ENCODE results near the gene PEAK1.

The PEAK1 gene

DNA sequence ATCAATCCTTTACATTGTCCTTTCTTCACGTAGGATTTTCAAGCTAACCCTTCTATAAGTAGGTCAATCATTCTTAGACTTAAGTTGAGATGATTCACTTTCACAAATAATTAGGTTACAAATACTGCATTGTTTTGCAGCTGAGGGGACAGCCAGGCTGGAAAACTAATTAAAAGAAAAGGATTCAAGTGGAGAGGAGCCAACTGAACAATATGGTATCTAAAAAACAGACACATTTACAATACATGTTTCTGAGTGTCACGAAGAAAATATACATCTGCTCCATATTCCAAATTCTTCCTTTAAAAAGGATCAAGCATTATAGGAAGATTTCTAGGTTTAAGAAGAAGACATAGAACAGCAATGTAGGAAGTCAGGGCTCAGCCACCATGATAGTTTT, 70.2 kb downstream of the PEAK1 start:
- peak; percentile 14 for DNase-seq (ENCODE audit: low read depth)
- TF ChIP-seq, protein P1, sequence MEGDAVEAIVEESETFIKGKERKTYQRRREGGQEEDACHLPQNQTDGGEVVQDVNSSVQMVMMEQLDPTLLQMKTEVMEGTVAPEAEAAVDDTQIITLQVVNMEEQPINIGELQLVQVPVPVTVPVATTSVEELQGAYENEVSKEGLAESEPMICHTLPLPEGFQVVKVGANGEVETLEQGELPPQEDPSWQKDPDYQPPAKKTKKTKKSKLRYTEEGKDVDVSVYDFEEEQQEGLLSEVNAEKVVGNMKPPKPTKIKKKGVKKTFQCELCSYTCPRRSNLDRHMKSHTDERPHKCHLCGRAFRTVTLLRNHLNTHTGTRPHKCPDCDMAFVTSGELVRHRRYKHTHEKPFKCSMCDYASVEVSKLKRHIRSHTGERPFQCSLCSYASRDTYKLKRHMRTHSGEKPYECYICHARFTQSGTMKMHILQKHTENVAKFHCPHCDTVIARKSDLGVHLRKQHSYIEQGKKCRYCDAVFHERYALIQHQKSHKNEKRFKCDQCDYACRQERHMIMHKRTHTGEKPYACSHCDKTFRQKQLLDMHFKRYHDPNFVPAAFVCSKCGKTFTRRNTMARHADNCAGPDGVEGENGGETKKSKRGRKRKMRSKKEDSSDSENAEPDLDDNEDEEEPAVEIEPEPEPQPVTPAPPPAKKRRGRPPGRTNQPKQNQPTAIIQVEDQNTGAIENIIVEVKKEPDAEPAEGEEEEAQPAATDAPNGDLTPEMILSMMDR (conservative IDR thresholded peaks at IDR 0.05; ENCODE audit: low read depth, low read length): no peak
- no peak overlapping the region for H3K4me3 ChIP-seq (ENCODE audit: low read length)

- no peak overlapping the region for H3K4me3 ChIP-seq (ENCODE audit: low read length)
- TF ChIP-seq, protein P1 (conservative IDR thresholded peaks at IDR 0.05; ENCODE audit: low read depth, low read length): no peak
- no peak for DNase-seq (ENCODE audit: low read depth)
Observed at GRCh38 chr15:77348511-77348910, 71.4 kb downstream of the PEAK1 start.

GRCh38 chr15:77347197-77347596, 72.7 kb downstream of the PEAK1 start:
- H3K4me3 ChIP-seq (ENCODE audit: low read length): no peak overlapping the region
- TF ChIP-seq, protein P1 (conservative IDR thresholded peaks at IDR 0.05; ENCODE audit: low read depth, low read length): no peak
- no peak for DNase-seq (ENCODE audit: low read depth)

GRCh38 chr15:77346245-77347036, 73.5 kb downstream of the PEAK1 start:
- no peak overlapping the region for H3K4me3 ChIP-seq (ENCODE audit: low read length)
- TF ChIP-seq, protein P1 (conservative IDR thresholded peaks at IDR 0.05; ENCODE audit: low read depth, low read length): no peak
- no peak for DNase-seq (ENCODE audit: low read depth)

- no peak overlapping the region for H3K4me3 ChIP-seq (ENCODE audit: low read length)
- TF ChIP-seq, protein P1 (conservative IDR thresholded peaks at IDR 0.05; ENCODE audit: low read depth, low read length): no peak
- DNase-seq (ENCODE audit: low read depth): no peak
Observed at GRCh38 chr15:77342807-77343206, 77.1 kb downstream of the PEAK1 start.

GRCh38 chr15:77340245-77340644, 79.7 kb downstream of the PEAK1 start:
- H3K4me3 ChIP-seq (ENCODE audit: low read length): no peak overlapping the region
- no peak for DNase-seq (ENCODE audit: low read depth)
- TF ChIP-seq, protein P1 (conservative IDR thresholded peaks at IDR 0.05; ENCODE audit: low read depth, low read length): no peak

DNA sequence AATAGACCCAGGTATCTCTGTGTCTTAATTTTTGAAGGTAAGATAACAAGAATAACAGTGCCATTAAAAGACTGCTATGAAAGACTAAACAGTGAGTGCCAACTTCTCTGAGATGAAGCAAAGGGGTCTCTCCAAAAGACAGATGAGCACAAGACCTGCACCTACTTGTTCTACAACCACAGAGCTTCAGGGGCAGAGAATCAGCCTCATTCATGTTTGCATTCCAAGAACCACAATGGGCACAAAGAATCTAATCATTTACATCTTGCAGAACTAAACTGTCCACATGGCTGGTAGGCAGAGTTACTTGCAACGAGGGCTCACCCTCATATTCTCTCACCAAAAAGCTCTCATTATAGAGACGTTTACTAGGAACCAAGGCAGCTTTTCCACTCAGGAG, 83.9 kb downstream of the PEAK1 start:
- no peak overlapping the region for H3K4me3 ChIP-seq (ENCODE audit: low read length)
- TF ChIP-seq, protein P1 (conservative IDR thresholded peaks at IDR 0.05; ENCODE audit: low read depth, low read length): no peak

More for the DNA sequence above, 83.9 kb downstream of the PEAK1 start:
- DNase-seq (ENCODE audit: low read depth): no peak
